H1 (cell line): ENCODE results near the gene DCHS1. TPM values are rescaled to one million over a fixed set of nuclear protein-coding genes. Genes with fewer than 3 reads are reported as not detected.
A peak's percentile ranks its signal among the peaks of the same experiment; 100 is the strongest.

Experiments
- CTCF ChIA-PET: fragments of 300-600 bp; sonication (Branson Sonifier 250); formaldehyde crosslinking; loops from one replicate; lab custom pipeline; 2021; ENCODE audit not compliant: partially characterized antibody; lab: Charles Lee
- POLR2A ChIA-PET: fragments of 300-600 bp; sonication (Branson Sonifier 250); formaldehyde crosslinking; loops from one replicate; lab custom pipeline; 2021; ENCODE audit warnings: inconsistent platforms; ENCODE audit not compliant: partially characterized antibody; lab: Charles Lee
- DNase-seq, 2 experiments: peaks; one replicate each; pipeline versions ENCODE4 v3.0.0 to v3.0.0-alpha.2; 2010 to 2022; ENCODE audit warnings: low spot score in 2 of 2, low read depth in 1 of 2, mixed read lengths in 1 of 2
- FAIRE-seq: peaks from 2 replicates; lab custom pipeline; 2011; peaks lifted over from hg19 to GRCh38; lab: Jason Lieb, UNC
- H2AFZ ChIP-seq: 2 replicates; pipeline ENCODE4 v1.8.1; 2012; ENCODE audit warnings: low read length, inconsistent platforms
- H2AK5ac ChIP-seq: 2 replicates; pipeline ENCODE4 v1.6.1; 2013; ENCODE audit warnings: low read depth, low read length
- H2BK120ac ChIP-seq: replicated peaks from 2 replicates; pipeline ENCODE3; 2013; ENCODE audit warnings: low read depth, low read length, inconsistent platforms
- H2BK12ac ChIP-seq: 2 replicates; pipeline ENCODE4 v1.6.1; 2013; ENCODE audit warnings: low read depth, low read length
- H2BK15ac ChIP-seq: 2 replicates; pipeline ENCODE4 v1.6.1; 2013; ENCODE audit warnings: low read length
- H2BK20ac ChIP-seq: 2 replicates; pipeline ENCODE4 v1.6.1; 2013; ENCODE audit warnings: low read length
- H2BK5ac ChIP-seq: 2 replicates; pipeline ENCODE4 v1.6.1; 2013; ENCODE audit warnings: low read depth, low read length
- H3K14ac ChIP-seq: 2 replicates; pipeline ENCODE4 v1.6.1; 2013; ENCODE audit warnings: inconsistent platforms; ENCODE audit not compliant: insufficient read length
- H3K18ac ChIP-seq: 2 replicates; pipeline ENCODE4 v1.6.1; 2013; ENCODE audit warnings: low read length; ENCODE audit errors: extremely low read depth
- H3K23ac ChIP-seq: 2 replicates; pipeline ENCODE4 v1.6.1; 2013; ENCODE audit warnings: inconsistent platforms; ENCODE audit not compliant: insufficient read length
- H3K23me2 ChIP-seq: 2 replicates; pipeline ENCODE4 v1.6.1; 2013; ENCODE audit warnings: low read depth, low read length
- H3K27ac ChIP-seq: 2 replicates; pipeline ENCODE4 v1.6.1; 2011; ENCODE audit warnings: low read depth, low read length, inconsistent platforms
- H3K27me3 ChIP-seq, 4 experiments: replicated peaks in 1 of 4; 1 replicate in 1 of 4; 2 replicates in 3 of 4; pipeline versions ENCODE4 v1.6.1 to v1.8.1; 2011 to 2013; ENCODE audit warnings: low read length in 3 of 4, mild to moderate bottlenecking in 3 of 4, inconsistent platforms in 2 of 4, mixed read lengths in 2 of 4, moderate library complexity in 1 of 4; ENCODE audit not compliant: control insufficient read depth in 3 of 4, insufficient read depth in 3 of 4; ENCODE audit errors: extremely low read depth in 1 of 4
- H3K36me3 ChIP-seq, 4 experiments: 2 replicates each; pipeline versions ENCODE4 v1.6.1 to v1.8.1; 2011 to 2013; ENCODE audit warnings: mild to moderate bottlenecking in 4 of 4, low read length in 3 of 4, moderate library complexity in 2 of 4, control low read depth in 1 of 4, inconsistent platforms in 1 of 4; ENCODE audit not compliant: insufficient read depth in 4 of 4, control insufficient read depth in 2 of 4
- H3K4ac ChIP-seq: replicated peaks from 2 replicates; pipeline ENCODE3; 2013; ENCODE audit warnings: low read length, low read depth, mixed read lengths, inconsistent platforms; ENCODE audit not compliant: insufficient read length
- H3K4me1 ChIP-seq, 4 experiments: replicated peaks in 1 of 4; 1 replicate in 1 of 4; 2 replicates in 3 of 4; pipeline versions ENCODE4 v1.6.1 to v1.8.1; 2011 to 2013; ENCODE audit warnings: low read length in 3 of 4, inconsistent platforms in 2 of 4, mixed read lengths in 1 of 4; ENCODE audit not compliant: insufficient read depth in 4 of 4, control insufficient read depth in 3 of 4
- H3K4me2 ChIP-seq, 2 experiments: 2 replicates each; pipeline versions ENCODE4 v1.6.1 to v1.8.1; 2011 to 2013; ENCODE audit warnings: low read depth in 2 of 2, low read length in 2 of 2, control low read depth in 1 of 2, inconsistent platforms in 1 of 2, mild to moderate bottlenecking in 1 of 2; ENCODE audit not compliant: insufficient read depth in 1 of 2
- H3K4me3 ChIP-seq, 4 experiments: fragments of 200-600, 300-600 bp in 1 of 4; sonication (generic), shearing (Covaris generic), sonication (Bioruptor Twin) in 1 of 4; 2 replicates each; pipeline versions ENCODE4 v1.5.1 to v1.8.1; 2011 to 2016; ENCODE audit warnings: low read length in 4 of 4, low read depth in 3 of 4, control low read depth in 2 of 4, inconsistent platforms in 2 of 4, mild to moderate bottlenecking in 2 of 4, mixed read lengths in 1 of 4, moderate library complexity in 1 of 4; ENCODE audit not compliant: insufficient read depth in 2 of 4; ENCODE audit errors: extremely low read depth in 1 of 4
- H3K56ac ChIP-seq: replicated peaks from 2 replicates; pipeline ENCODE3; 2013; ENCODE audit warnings: low read depth, mild to moderate bottlenecking, mixed read lengths, low read length, inconsistent platforms; ENCODE audit not compliant: insufficient read length
- H3K79me1 ChIP-seq: 2 replicates; pipeline ENCODE4 v1.6.1; 2013; ENCODE audit warnings: low read depth, low read length, control low read depth
- H3K79me2 ChIP-seq, 2 experiments: 2 replicates each; pipeline versions ENCODE4 v1.6.1 to v1.8.1; 2012 to 2013; ENCODE audit warnings: low read length in 2 of 2, mild to moderate bottlenecking in 2 of 2, inconsistent platforms in 1 of 2; ENCODE audit not compliant: insufficient read depth in 2 of 2, control insufficient read depth in 1 of 2
- H3K9ac ChIP-seq, 4 experiments: replicated peaks in 1 of 4; 1 replicate in 1 of 4; 2 replicates in 3 of 4; pipeline versions ENCODE4 v1.6.1 to v1.8.1; 2011 to 2013; ENCODE audit warnings: low read depth in 3 of 4, low read length in 3 of 4, control low read depth in 2 of 4, mild to moderate bottlenecking in 2 of 4, moderate library complexity in 2 of 4, inconsistent platforms in 1 of 4; ENCODE audit errors: extremely low read depth in 1 of 4
- H3K9me3 ChIP-seq, 2 experiments: 2 replicates each; pipeline versions ENCODE4 v1.6.1 to v1.8.1; 2012 to 2013; ENCODE audit warnings: mild to moderate bottlenecking in 2 of 2, moderate library complexity in 2 of 2, control low read depth in 1 of 2, inconsistent platforms in 1 of 2, low read depth in 1 of 2, low read length in 1 of 2, mixed read lengths in 1 of 2; ENCODE audit not compliant: insufficient read depth in 2 of 2
- H4K20me1 ChIP-seq, 2 experiments: replicated peaks in 1 of 2; 2 replicates each; pipeline versions ENCODE3 to v1.8.1; 2011 to 2013; ENCODE audit warnings: inconsistent platforms in 2 of 2, low read length in 2 of 2, mild to moderate bottlenecking in 1 of 2; ENCODE audit not compliant: insufficient read depth in 2 of 2, control insufficient read depth in 1 of 2
- H4K5ac ChIP-seq: 2 replicates; pipeline ENCODE4 v1.6.1; 2013; ENCODE audit warnings: low read length, low read depth, mixed read lengths, inconsistent platforms; ENCODE audit not compliant: insufficient read length
- H4K8ac ChIP-seq: 2 replicates; pipeline ENCODE4 v1.8.0; 2013; ENCODE audit warnings: mild to moderate bottlenecking, moderate library complexity, low read length, inconsistent platforms; ENCODE audit not compliant: insufficient read depth; ENCODE audit errors: extremely low read depth
- H4K91ac ChIP-seq: replicated peaks from 2 replicates; pipeline ENCODE3; 2013; ENCODE audit warnings: low read length, mixed read lengths, inconsistent platforms; ENCODE audit not compliant: insufficient read length
- TAF1 ChIP-seq: IDR thresholded peaks from 2 replicates; pipeline ENCODE4 v1.6.1; 2011; ENCODE audit warnings: mild to moderate bottlenecking, low read depth, low read length
- polyA plus RNA-seq, 7 experiments: library from polyadenylated mRNA; depleted of rRNA in 3 of 7; stranded (reverse) in 5 of 7; unstranded in 2 of 7; fragments of >200 nt in 5 of 7; fragments of 200-250 nt in 2 of 7; gene quantifications; 1 replicate in 5 of 7; 2 replicates in 1 of 7; 4 replicates in 1 of 7; pipeline versions ENCODE4 v1.2.1 to v1.2.3, GENCODE V29; 2011 to 2013; ENCODE audit warnings: missing spikeins in 2 of 7, mixed read lengths in 2 of 7
- total RNA-seq: library from RNA; stranded (reverse); fragmentation: NEBNext Ultra II Directional; extraction: Animal tissue kit (Norgen Biotek cat#: 25700); gene quantifications from 2 replicates; pipeline ENCODE4 v1.2.1, GENCODE V29; 2021
- TF ChIP-seq, protein P1 (sequence below): IDR thresholded peaks from 2 replicates; pipeline ENCODE4 v1.6.1; 2011; ENCODE audit warnings: low read depth, mild to moderate bottlenecking, low read length; ENCODE audit not compliant: insufficient read depth

The DCHS1 gene
- total and polyA plus RNA-seq, 2 of the 8 experiments (the other 6 are each of a cell fraction or from before 2014, with no cell fraction given): 8.2 to 10.5 TPM

DNA sequence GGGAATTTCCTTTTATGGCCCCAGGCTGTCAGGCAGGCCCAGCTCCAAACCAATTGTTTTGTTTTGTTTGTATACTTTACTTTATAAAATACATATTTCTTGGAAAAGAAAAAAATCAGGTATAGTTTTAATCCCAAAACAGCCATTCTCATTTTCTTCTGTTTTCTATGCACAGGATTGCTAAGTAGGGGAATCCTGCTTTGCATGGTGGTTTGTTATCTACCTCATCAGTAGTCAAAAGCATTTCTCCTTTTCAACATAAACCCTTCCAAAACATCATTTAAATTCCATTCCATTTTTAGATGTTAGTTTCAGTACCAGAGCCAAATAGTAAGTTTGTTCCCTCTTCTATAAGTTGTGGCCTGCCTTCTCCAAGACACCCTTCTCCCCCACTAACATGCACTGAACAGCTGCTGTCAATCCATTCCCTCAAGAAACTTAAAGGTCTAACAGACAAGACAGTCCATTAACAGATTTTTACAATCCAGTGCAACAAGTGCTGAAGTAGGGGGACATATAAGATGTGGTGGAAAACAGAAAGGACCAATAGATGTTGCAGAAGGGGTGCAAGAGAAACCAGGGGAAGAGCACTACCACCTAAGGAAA lies 48.3 kb downstream of the DCHS1 start:
- TF ChIP-seq, protein P1, sequence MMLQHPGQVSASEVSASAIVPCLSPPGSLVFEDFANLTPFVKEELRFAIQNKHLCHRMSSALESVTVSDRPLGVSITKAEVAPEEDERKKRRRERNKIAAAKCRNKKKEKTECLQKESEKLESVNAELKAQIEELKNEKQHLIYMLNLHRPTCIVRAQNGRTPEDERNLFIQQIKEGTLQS: no peak
- 0 out of 2 replicates have a peak, but pooled peaks have one; percentile 0 for TF ChIP-seq TAF1
- Histone ChIP-seq H2BK120ac (no peak overlapping the region), H3K79me1 (peaks cover 10% of the 10 kb centered on the region; the same call in 1 of the 2 replicates), H3K27ac (peak overlapping the region; percentile 76; the same call in 1 of the 2 replicates), H3K23me2 (peaks cover 21% of the 10 kb centered on the region), H4K5ac (no peak overlapping the region), H3K36me3 (peaks cover 17 to 36% (median 31%) of the 10 kb centered on the region in 4 experiments), H2BK12ac (no peak overlapping the region), H2AFZ (no peak overlapping the region), H3K23ac (no peak overlapping the region), H4K20me1 (no peaks in the 10 kb centered on the region), H3K4ac (no peak overlapping the region), H2BK15ac (no peak overlapping the region; the same call in 1 of the 2 replicates), H2BK20ac (peak overlapping the region; percentile 51; the same call in 1 of the 2 replicates), H3K9ac (peak overlapping the region in 2 of 4 experiments; percentile 3 to 40; a peak in 2 of 7 replicates), H3K4me1 (peaks cover 8 to 29% (median 12%) of the 10 kb centered on the region in 4 experiments), H4K91ac (peak overlapping the region; percentile 29), H2BK5ac (no peak overlapping the region), H2AK5ac (no peak overlapping the region), H3K4me3 (peak overlapping the region in 1 of 4 experiments; percentile 27; a peak in 1 of 8 replicates), H3K27me3 (no peaks in the 10 kb centered on the region), H3K4me2 (peak overlapping the region; percentile 53 to 54; a peak in 2 of 4 replicates), H4K8ac (no peak overlapping the region), H3K9me3 (no peaks in the 10 kb centered on the region), H3K56ac (no peak overlapping the region), H3K18ac (no peak overlapping the region), H3K79me2 (peaks cover 0 to 50% of the 10 kb centered on the region in 2 experiments; a peak in 3 of 4 replicates), H3K14ac (no peak overlapping the region)
- FAIRE-seq: no peak
- POLR2A ChIA-PET: interaction anchor here (0.7 to 4.8 kb wide), 17 partner anchors 9 to 135 kb away, joined by 3 to 31 read pairs (median 4); partner anchors contain the start of genes ARFIP2, TIMM10B, TPP1 and TRIM3
- peak in 1 of 2 experiments; percentile 14 for DNase-seq
- CTCF ChIA-PET: interaction anchor here (0.8 to 2.2 kb wide), 6 partner anchors 10 to 98 kb away, joined by 3 to 10 read pairs (median 4); partner anchors contain the start of genes MRPL17 and TPP1
